Motor neuron (in vitro differentiated cells): ENCODE data around the gene RPL35. TPM values are rescaled to one million over a fixed set of nuclear protein-coding genes. Genes with fewer than 3 reads are reported as not detected.

Experiments used
- ATAC-seq, 8 experiments: fragments of 200-7000 bp; cut with Tn5 transposase; replicated peaks in 6 of 8; 2 replicates each; pipeline ENCODE4 v1.8.0; 2021; ENCODE audit warnings: mild to moderate bottlenecking in 8 of 8, moderate library complexity in 8 of 8
- H3K27ac ChIP-seq, 2 donors: fragments of 250-450 bp; sonication (Bioruptor Pico); 2 replicates each; pipeline ENCODE4 v1.9.0; 2021; ENCODE audit warnings: antibody characterized with exemption in 2 of 2, mild to moderate bottlenecking in 2 of 2, moderate library complexity in 1 of 2
- H3K4me1 ChIP-seq, 2 donors: fragments of 250-450 bp; sonication (Bioruptor Pico); replicated peaks in 1 of 2; 2 replicates each; pipeline ENCODE4 v1.6.1; 2021; ENCODE audit warnings: antibody characterized with exemption in 2 of 2, mild to moderate bottlenecking in 2 of 2, moderate library complexity in 1 of 2
- H3K4me3 ChIP-seq, 5 donors: fragments of 250-450 bp; sonication (Bioruptor Pico); 2 replicates each; pipeline ENCODE4 v1.9.0; 2021; ENCODE audit warnings: antibody characterized with exemption in 5 of 5, mild to moderate bottlenecking in 5 of 5, moderate library complexity in 4 of 5
- WGBS, 10 experiments: fragments of 450-650 bp; shearing (Covaris generic); methylation state at CpG; one replicate each; pipeline ENCODE4 v1.0.0; 2022; 5-methylcytosine and 5-hydroxymethylcytosine counted together
- in situ Hi-C, 9 experiments: fragments of 400-800 bp; cut with MboI; loops; one replicate each; pipeline ENCODE4 v1.15.0; 2021; ENCODE audit warnings: low sequenced_read_pairs in 9 of 9, low pct_unique_long_range_greater_than_20kb in 2 of 9; ENCODE audit not compliant: unreplicated experiment in 9 of 9
- total RNA-seq, 8 experiments: library from RNA; unstranded; fragments of 300-600 nt; gene quantifications; 2 replicates each; pipeline versions ENCODE4 v1.2.3 to v1.2.4, GENCODE V29; 2022

Gene RPL35
- total RNA-seq, 8 experiments from 2014 or later = 2,145 to 3,545 (median 3,108) TPM

GRCh38 chr9:124820698-124821623 lies 40.8 kb downstream of the RPL35 start:
- ATAC-seq = peak in 5 of 8 experiments; percentile 30 to 84 (median 36)
- in situ Hi-C loops = no loop called here
- Histone ChIP-seq H3K27ac (no peak overlapping the region), H3K4me1 (peaks cover 0 to 4% of the 10 kb centered on the region in 2 donors), H3K4me3 (no peak overlapping the region)
- 0 to 78% (median 57%) methylated on average over 1 to 4 of the region's 12 CpGs; no CpG with 5 or more reads in 1 of the 10 experiments for WGBS, 10 experiments

GRCh38 chr9:124818431-124819281 lies 43.1 kb downstream of the RPL35 start:
- 0 to 100% (median 71%) methylated on average over 1 to 13 of the region's 18 CpGs; no CpG with 5 or more reads in 1 of the 10 experiments for WGBS, 10 experiments
- in situ Hi-C loops = no loop called here
- Histone ChIP-seq H3K4me1 (peaks cover 0 to 4% of the 10 kb centered on the region in 2 donors), H3K4me3 (no peak overlapping the region), H3K27ac (no peak overlapping the region)
- peak in 6 of 8 experiments; percentile 8 to 82 (median 66) for ATAC-seq

- H3K4me3 ChIP-seq = no peak overlapping the region
- WGBS, 10 experiments = 74 to 100% (median 94%) methylated on average over 1 to 5 of the region's 5 CpGs
- no peak for ATAC-seq
- no peak overlapping the region for H3K27ac ChIP-seq
- in situ Hi-C loops = no loop called here
- peaks cover 4 to 22% of the 10 kb centered on the region in 2 donors for H3K4me1 ChIP-seq
Measured at GRCh38 chr9:124815601-124816000, 46.2 kb downstream of the RPL35 start.

GRCh38 chr9:124814164-124814535 lies 47.6 kb downstream of the RPL35 start:
- Histone ChIP-seq H3K4me1 (peaks cover 4 to 24% of the 10 kb centered on the region in 2 donors), H3K4me3 (no peak overlapping the region), H3K27ac (no peak overlapping the region)
- in situ Hi-C loops = no loop called here
- no peak for ATAC-seq
- WGBS, 10 experiments = 100% methylated on average over 1 of the region's 5 CpGs; no CpG with 5 or more reads in 8 of the 10 experiments

GRCh38 chr9:124813501-124814163 lies 48.1 kb downstream of the RPL35 start:
- ATAC-seq = no peak
- Histone ChIP-seq H3K4me3 (no peak overlapping the region), H3K4me1 (peaks cover 4 to 24% of the 10 kb centered on the region in 2 donors), H3K27ac (no peak overlapping the region)
- 66 to 100% (median 73%) methylated on average over 2 to 7 of the region's 11 CpGs; no CpG with 5 or more reads in 2 of the 10 experiments for WGBS, 10 experiments
- in situ Hi-C loops = no loop called here

GRCh38 chr9:124813041-124813440 lies 48.7 kb downstream of the RPL35 start:
- Histone ChIP-seq H3K4me3 (no peak overlapping the region), H3K4me1 (peaks cover 4 to 24% of the 10 kb centered on the region in 2 donors), H3K27ac (peak overlapping the region; percentile 18 to 30)
- in situ Hi-C loops = no loop called here
- 65 to 96% (median 76%) methylated on average over 2 to 7 of the region's 7 CpGs; no CpG with 5 or more reads in 3 of the 10 experiments for WGBS, 10 experiments
- ATAC-seq = no peak

GRCh38 chr9:124812441-124812876 lies 49.3 kb downstream of the RPL35 start:
- Histone ChIP-seq H3K27ac (peak overlapping the region; percentile 30 to 45), H3K4me3 (no peak overlapping the region), H3K4me1 (peaks cover 4 to 24% of the 10 kb centered on the region in 2 donors)
- in situ Hi-C loops = no loop called here
- 10 to 80% (median 61%) methylated on average over 1 to 6 of the region's 6 CpGs; no CpG with 5 or more reads in 3 of the 10 experiments for WGBS, 10 experiments
- peak in 7 of 8 experiments; percentile 39 to 98 (median 96) for ATAC-seq

GRCh38 chr9:124810663-124811355 lies 50.9 kb downstream of the RPL35 start:
- Histone ChIP-seq H3K4me3 (no peak overlapping the region), H3K4me1 (peaks cover 4 to 24% of the 10 kb centered on the region in 2 donors), H3K27ac (no peak overlapping the region)
- in situ Hi-C loops = no loop called here
- 22 to 43% methylated on average over 3 of the region's 12 CpGs; no CpG with 5 or more reads in 8 of the 10 experiments for WGBS, 10 experiments
- ATAC-seq = peak in 6 of 8 experiments; percentile 30 to 88 (median 70)

GRCh38 chr9:124809741-124810500 lies 51.8 kb downstream of the RPL35 start:
- no peak overlapping the region for H3K27ac ChIP-seq
- H3K4me1 ChIP-seq = peaks cover 4 to 24% of the 10 kb centered on the region in 2 donors
- ATAC-seq = no peak
- in situ Hi-C loops = no loop called here
- 80 to 100% (median 93%) methylated on average over 1 to 27 of the region's 60 CpGs; no CpG with 5 or more reads in 4 of the 10 experiments for WGBS, 10 experiments
- H3K4me3 ChIP-seq = no peak overlapping the region

GRCh38 chr9:124809211-124809610 lies 52.5 kb downstream of the RPL35 start:
- 84 to 100% (median 90%) methylated on average over 2 to 3 of the region's 6 CpGs; no CpG with 5 or more reads in 7 of the 10 experiments for WGBS, 10 experiments
- in situ Hi-C loops = no loop called here

GRCh38 chr9:124808246-124808956 lies 53.4 kb downstream of the RPL35 start:
- peaks cover 4 to 24% of the 10 kb centered on the region in 2 donors for H3K4me1 ChIP-seq
- in situ Hi-C loops = no loop called here
- WGBS, 10 experiments = 40 to 100% (median 81%) methylated on average over 1 to 6 of the region's 12 CpGs; no CpG with 5 or more reads in 3 of the 10 experiments

More at GRCh38 chr9:124809211-124809610, 52.5 kb downstream of the RPL35 start:
- H3K4me1 ChIP-seq = peaks cover 4 to 24% of the 10 kb centered on the region in 2 donors
- no peak overlapping the region for H3K27ac ChIP-seq
- H3K4me3 ChIP-seq = no peak overlapping the region
- no peak for ATAC-seq

More at GRCh38 chr9:124808246-124808956, 53.4 kb downstream of the RPL35 start:
- H3K4me3 ChIP-seq = no peak overlapping the region
- no peak for ATAC-seq
- no peak overlapping the region for H3K27ac ChIP-seq
